HepG2 (cell line): ENCODE measurements around the gene CTCF. TPM values are rescaled to one million over a fixed set of nuclear protein-coding genes. Genes with fewer than 3 reads are reported as not detected.

ENCODE experiments used
- CREB1 ChIP-seq, 2 experiments: fragments of 450-650 bp in 1 of 2; IDR thresholded peaks; 2 replicates each; pipeline ENCODE4 v1.6.1; 2016 to 2017; ENCODE audit warnings: control low read depth in 1 of 2, mild to moderate bottlenecking in 1 of 2, missing compliant biosample characterization in 1 of 2, missing genetic modification characterization in 1 of 2
- ELF1 ChIP-seq: sonication (generic); formaldehyde crosslinking; IDR thresholded peaks from 2 replicates; pipeline ENCODE4 v1.4.0; 2020; ENCODE audit warnings: missing genetic modification reagents
- FOXO1 ChIP-seq: sonication (generic); formaldehyde crosslinking; IDR thresholded peaks from 2 replicates; pipeline ENCODE4 v1.4.0; 2020; ENCODE audit warnings: missing genetic modification reagents
- HOXA5 ChIP-seq: sonication (generic); formaldehyde crosslinking; IDR thresholded peaks from 2 replicates; pipeline ENCODE4 v1.4.0; 2020; ENCODE audit warnings: missing genetic modification reagents
- KDM2A ChIP-seq: sonication (generic); formaldehyde crosslinking; IDR thresholded peaks from 2 replicates; pipeline ENCODE4 v1.4.0; 2020; ENCODE audit warnings: low read depth, missing genetic modification reagents, borderline replicate concordance
- MLLT10 ChIP-seq: sonication (generic); formaldehyde crosslinking; IDR thresholded peaks from 2 replicates; pipeline ENCODE4 v1.4.0; 2020; ENCODE audit warnings: missing genetic modification reagents
- RFXAP ChIP-seq: sonication (generic); formaldehyde crosslinking; IDR thresholded peaks from 2 replicates; pipeline ENCODE4 v1.4.0; 2020; ENCODE audit warnings: missing genetic modification reagents, borderline replicate concordance
- SP140L ChIP-seq: sonication (generic); formaldehyde crosslinking; IDR thresholded peaks from 2 replicates; pipeline ENCODE4 v1.4.0; 2020; ENCODE audit warnings: missing genetic modification reagents, borderline replicate concordance
- U2AF1 ChIP-seq: fragments of 200-400 bp; formaldehyde crosslinking; optimal IDR thresholded peaks from 2 replicates; pipeline ENCODE3; 2017; ENCODE audit warnings: mild to moderate bottlenecking, low read depth, low read length
- ZFY ChIP-seq: sonication (generic); formaldehyde crosslinking; IDR thresholded peaks from 2 replicates; pipeline ENCODE4 v1.4.0; 2020; ENCODE audit warnings: missing genetic modification reagents
- ZNF17 ChIP-seq: sonication (generic); formaldehyde crosslinking; IDR thresholded peaks from 2 replicates; pipeline ENCODE4 v1.5.0; 2020; ENCODE audit warnings: mild to moderate bottlenecking, missing genetic modification reagents
- ZNF33B ChIP-seq: sonication (generic); formaldehyde crosslinking; IDR thresholded peaks from 2 replicates; pipeline ENCODE4 v1.5.1; 2020; ENCODE audit warnings: mild to moderate bottlenecking, missing genetic modification reagents
- ZNF34 ChIP-seq: sonication (generic); formaldehyde crosslinking; IDR thresholded peaks from 2 replicates; pipeline ENCODE4 v1.4.0; 2020; ENCODE audit warnings: mild to moderate bottlenecking, missing genetic modification reagents, borderline replicate concordance
- ZNF614 ChIP-seq: IDR thresholded peaks from 2 replicates; pipeline ENCODE4 v1.6.1; 2018; ENCODE audit warnings: missing biosample characterization, missing genetic modification reagents, inconsistent platforms, borderline replicate concordance
- ZNF7 ChIP-seq: IDR thresholded peaks from 2 replicates; pipeline ENCODE4 v1.6.1; 2016; ENCODE audit warnings: missing biosample characterization, missing genetic modification reagents
- ZNF737 ChIP-seq: sonication (generic); formaldehyde crosslinking; IDR thresholded peaks from 2 replicates; pipeline ENCODE4 v1.5.0; 2020; ENCODE audit warnings: missing genetic modification reagents, mild to moderate bottlenecking, borderline replicate concordance
- polyA plus RNA-seq, 8 experiments: library from polyadenylated mRNA; depleted of rRNA in 3 of 8; stranded (reverse) in 7 of 8; unstranded in 1 of 8; fragments of >200 nt; fragmentation: Illumina TruSeq in 4 of 8; extraction: Trizol in 4 of 8; gene quantifications; 2 replicates each; pipeline versions ENCODE4 v1.2.1 to v1.2.3, GENCODE V29; 2011 to 2016; ENCODE audit warnings: low read depth in 4 of 8, missing spikeins in 1 of 8, mixed read lengths in 1 of 8; ENCODE audit not compliant: insufficient read depth in 1 of 8
- total RNA-seq, 5 experiments: library from RNA; depleted of rRNA; stranded (reverse); fragments of >200 nt; fragmentation: Illumina TruSeq; extraction: Trizol; gene quantifications; 2 replicates each; pipeline ENCODE4 v1.2.3, GENCODE V29; 2016; ENCODE audit warnings: low read depth in 1 of 5
- TF ChIP-seq, protein P1 (sequence below): IDR thresholded peaks from 2 replicates; pipeline ENCODE4 v1.6.1; 2016
- TF ChIP-seq, protein P2 (sequence below): sonication (generic); formaldehyde crosslinking; IDR thresholded peaks from 2 replicates; pipeline ENCODE4 v1.9.0; 2021; ENCODE audit warnings: missing genetic modification reagents, borderline replicate concordance
- TF ChIP-seq, protein P3 (sequence below): sonication (generic); formaldehyde crosslinking; IDR thresholded peaks from 2 replicates; pipeline ENCODE4 v1.5.0; 2020; ENCODE audit warnings: mild to moderate bottlenecking, missing genetic modification reagents, borderline replicate concordance

Gene CTCF
- total and polyA plus RNA-seq, 2 of the 13 experiments (the other 11 are each of a cell fraction or from before 2014, with no cell fraction given) = 19.5 to 37.5 TPM

DNA sequence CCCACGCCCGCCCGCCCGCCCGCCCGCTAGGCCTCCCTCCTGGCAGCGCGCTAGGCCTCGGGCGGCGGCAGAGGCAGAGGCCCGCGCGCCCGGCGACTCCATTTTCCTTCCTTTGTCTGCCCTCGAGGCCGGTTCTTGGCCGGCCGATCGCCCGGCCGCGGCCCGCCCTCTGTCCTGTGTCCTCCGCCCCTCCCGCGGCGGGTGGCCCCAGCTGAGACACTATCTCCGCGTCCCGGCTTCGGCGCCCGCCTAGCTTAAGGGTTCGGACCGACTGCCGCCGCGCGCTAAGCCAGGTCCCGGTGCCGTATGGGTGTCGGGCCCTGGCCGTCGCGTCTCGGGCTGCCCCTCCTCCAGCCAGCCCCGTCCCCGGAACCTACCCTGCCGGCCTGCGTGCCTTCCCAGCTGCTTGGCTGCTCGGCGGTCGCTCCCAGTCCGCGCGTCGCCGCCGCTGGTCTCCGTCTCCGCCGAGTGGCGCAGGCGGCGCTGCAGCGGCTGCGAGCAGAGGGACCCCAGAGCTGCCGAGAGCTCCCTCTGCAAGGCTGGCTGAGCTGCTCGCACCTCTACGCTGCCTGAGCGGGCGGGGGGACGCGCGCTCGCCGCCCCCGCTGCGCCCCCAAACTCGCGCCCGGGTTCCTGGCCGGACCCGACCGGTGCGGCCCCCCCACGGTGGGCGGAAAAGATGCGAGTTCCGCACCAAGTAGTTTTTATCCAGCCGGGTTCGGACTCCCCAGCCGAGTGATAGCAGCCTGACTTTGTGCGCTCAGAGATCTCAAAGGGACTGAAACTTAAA is 787 bp downstream of the CTCF start (continued):
- TF ChIP-seq, protein P1, sequence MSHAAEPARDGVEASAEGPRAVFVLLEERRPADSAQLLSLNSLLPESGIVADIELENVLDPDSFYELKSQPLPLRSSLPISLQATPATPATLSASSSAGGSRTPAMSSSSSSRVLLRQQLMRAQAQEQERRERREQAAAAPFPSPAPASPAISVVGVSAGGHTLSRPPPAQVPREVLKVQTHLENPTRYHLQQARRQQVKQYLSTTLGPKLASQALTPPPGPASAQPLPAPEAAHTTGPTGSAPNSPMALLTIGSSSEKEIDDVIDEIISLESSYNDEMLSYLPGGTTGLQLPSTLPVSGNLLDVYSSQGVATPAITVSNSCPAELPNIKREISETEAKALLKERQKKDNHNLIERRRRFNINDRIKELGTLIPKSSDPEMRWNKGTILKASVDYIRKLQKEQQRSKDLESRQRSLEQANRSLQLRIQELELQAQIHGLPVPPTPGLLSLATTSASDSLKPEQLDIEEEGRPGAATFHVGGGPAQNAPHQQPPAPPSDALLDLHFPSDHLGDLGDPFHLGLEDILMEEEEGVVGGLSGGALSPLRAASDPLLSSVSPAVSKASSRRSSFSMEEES (CRISPR knock-in tag) = no peak
- TF ChIP-seq ZNF7 (peak; percentile 27; the same call in 1 of the 2 replicates), U2AF1 (peak; percentile 95), FOXO1 (peak; percentile 56; the same call in 1 of the 2 replicates), HOXA5 (CRISPR knock-in tag) (peak; percentile 96), ZFY (peak; percentile 87), ZNF737 (CRISPR knock-in tag) (no peak), ZNF614 (CRISPR knock-in tag) (no peak; the same call in none of the 2 replicates), ZNF34 (no peak), SP140L (CRISPR knock-in tag) (no peak), ELF1 (CRISPR knock-in tag) (no peak), MLLT10 (no peak), RFXAP (CRISPR knock-in tag) (peak; percentile 73), KDM2A (CRISPR knock-in tag) (peak; percentile 86; the same call in 1 of the 2 replicates), ZNF17 (CRISPR knock-in tag) (peak; percentile 93; the same call in 1 of the 2 replicates), CREB1 (IDR thresholded peaks at IDR 0.05) (no peak), CREB1 (CRISPR knock-in tag; IDR thresholded peaks at IDR 0.05) (no peak), ZNF33B (no peak)
- TF ChIP-seq, protein P2, sequence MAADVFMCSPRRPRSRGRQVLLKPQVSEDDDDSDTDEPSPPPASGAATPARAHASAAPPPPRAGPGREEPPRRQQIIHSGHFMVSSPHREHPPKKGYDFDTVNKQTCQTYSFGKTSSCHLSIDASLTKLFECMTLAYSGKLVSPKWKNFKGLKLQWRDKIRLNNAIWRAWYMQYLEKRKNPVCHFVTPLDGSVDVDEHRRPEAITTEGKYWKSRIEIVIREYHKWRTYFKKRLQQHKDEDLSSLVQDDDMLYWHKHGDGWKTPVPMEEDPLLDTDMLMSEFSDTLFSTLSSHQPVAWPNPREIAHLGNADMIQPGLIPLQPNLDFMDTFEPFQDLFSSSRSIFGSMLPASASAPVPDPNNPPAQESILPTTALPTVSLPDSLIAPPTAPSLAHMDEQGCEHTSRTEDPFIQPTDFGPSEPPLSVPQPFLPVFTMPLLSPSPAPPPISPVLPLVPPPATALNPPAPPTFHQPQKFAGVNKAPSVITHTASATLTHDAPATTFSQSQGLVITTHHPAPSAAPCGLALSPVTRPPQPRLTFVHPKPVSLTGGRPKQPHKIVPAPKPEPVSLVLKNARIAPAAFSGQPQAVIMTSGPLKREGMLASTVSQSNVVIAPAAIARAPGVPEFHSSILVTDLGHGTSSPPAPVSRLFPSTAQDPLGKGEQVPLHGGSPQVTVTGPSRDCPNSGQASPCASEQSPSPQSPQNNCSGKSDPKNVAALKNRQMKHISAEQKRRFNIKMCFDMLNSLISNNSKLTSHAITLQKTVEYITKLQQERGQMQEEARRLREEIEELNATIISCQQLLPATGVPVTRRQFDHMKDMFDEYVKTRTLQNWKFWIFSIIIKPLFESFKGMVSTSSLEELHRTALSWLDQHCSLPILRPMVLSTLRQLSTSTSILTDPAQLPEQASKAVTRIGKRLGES = peak; percentile 52; the same call in 1 of the 2 replicates
- TF ChIP-seq, protein P3, sequence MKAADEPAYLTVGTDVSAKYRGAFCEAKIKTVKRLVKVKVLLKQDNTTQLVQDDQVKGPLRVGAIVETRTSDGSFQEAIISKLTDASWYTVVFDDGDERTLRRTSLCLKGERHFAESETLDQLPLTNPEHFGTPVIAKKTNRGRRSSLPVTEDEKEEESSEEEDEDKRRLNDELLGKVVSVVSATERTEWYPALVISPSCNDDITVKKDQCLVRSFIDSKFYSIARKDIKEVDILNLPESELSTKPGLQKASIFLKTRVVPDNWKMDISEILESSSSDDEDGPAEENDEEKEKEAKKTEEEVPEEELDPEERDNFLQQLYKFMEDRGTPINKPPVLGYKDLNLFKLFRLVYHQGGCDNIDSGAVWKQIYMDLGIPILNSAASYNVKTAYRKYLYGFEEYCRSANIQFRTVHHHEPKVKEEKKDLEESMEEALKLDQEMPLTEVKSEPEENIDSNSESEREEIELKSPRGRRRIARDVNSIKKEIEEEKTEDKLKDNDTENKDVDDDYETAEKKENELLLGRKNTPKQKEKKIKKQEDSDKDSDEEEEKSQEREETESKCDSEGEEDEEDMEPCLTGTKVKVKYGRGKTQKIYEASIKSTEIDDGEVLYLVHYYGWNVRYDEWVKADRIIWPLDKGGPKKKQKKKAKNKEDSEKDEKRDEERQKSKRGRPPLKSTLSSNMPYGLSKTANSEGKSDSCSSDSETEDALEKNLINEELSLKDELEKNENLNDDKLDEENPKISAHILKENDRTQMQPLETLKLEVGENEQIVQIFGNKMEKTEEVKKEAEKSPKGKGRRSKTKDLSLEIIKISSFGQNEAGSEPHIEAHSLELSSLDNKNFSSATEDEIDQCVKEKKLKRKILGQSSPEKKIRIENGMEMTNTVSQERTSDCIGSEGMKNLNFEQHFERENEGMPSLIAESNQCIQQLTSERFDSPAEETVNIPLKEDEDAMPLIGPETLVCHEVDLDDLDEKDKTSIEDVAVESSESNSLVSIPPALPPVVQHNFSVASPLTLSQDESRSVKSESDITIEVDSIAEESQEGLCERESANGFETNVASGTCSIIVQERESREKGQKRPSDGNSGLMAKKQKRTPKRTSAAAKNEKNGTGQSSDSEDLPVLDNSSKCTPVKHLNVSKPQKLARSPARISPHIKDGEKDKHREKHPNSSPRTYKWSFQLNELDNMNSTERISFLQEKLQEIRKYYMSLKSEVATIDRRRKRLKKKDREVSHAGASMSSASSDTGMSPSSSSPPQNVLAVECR = peak; percentile 87
